OCI-LY7 (cell line): ENCODE data around the gene HLF. TPM values are rescaled to one million over a fixed set of nuclear protein-coding genes. Genes with fewer than 3 reads are reported as not detected.

Experiments
- BruUV-seq: library from RNA; stranded (reverse); fragments of 400-500 nt; replicated peaks from 2 replicates; lab custom pipeline; 2021; lab: Mats Ljungman, UMichigan
- CTCF ChIA-PET: fragments of 300-600 bp; sonication (Branson Sonifier 250); formaldehyde crosslinking; loops from one replicate; lab custom pipeline; 2022; ENCODE audit warnings: antibody characterized with exemption; ENCODE audit not compliant: unreplicated experiment; lab: Charles Lee
- POLR2A ChIA-PET: fragments of 300-600 bp; sonication (Branson Sonifier 250); formaldehyde crosslinking; loops from one replicate; lab custom pipeline; 2022; ENCODE audit warnings: antibody characterized with exemption; lab: Charles Lee
- DNase-seq: peaks from one replicate; pipeline ENCODE4 v3.0.0-alpha.2; 2015; ENCODE audit warnings: low spot score
- H2AFZ ChIP-seq: fragments of 200-600 bp; sonication (generic), shearing (Covaris generic); 2 replicates; pipeline ENCODE4 v1.6.1; 2014; ENCODE audit warnings: mild to moderate bottlenecking, antibody characterized with exemption, low read length, moderate library complexity
- H3K27ac ChIP-seq: fragments of 200-600 bp; sonication (generic); 2 replicates; pipeline ENCODE4 v1.5.1; 2014; ENCODE audit warnings: mixed run types, low read depth, mild to moderate bottlenecking, moderate library complexity, low read length, inconsistent platforms; ENCODE audit not compliant: poor library complexity, severe bottlenecking
- H3K36me3 ChIP-seq: fragments of 200-600 bp; sonication (generic); 2 replicates; pipeline ENCODE4 v1.6.1; 2014; ENCODE audit warnings: mild to moderate bottlenecking, antibody characterized with exemption, low read length, moderate library complexity, mixed read lengths; ENCODE audit not compliant: insufficient read depth
- H3K4me1 ChIP-seq: fragments of 200-600 bp; sonication (generic); 2 replicates; pipeline ENCODE4 v1.5.1; 2014; ENCODE audit warnings: mild to moderate bottlenecking, low read length; ENCODE audit not compliant: insufficient read depth, poor library complexity, severe bottlenecking
- H3K4me2 ChIP-seq: fragments of 200-600 bp; sonication (generic); 2 replicates; pipeline ENCODE4 v1.6.1; 2014; ENCODE audit warnings: mild to moderate bottlenecking, low read length
- H3K4me3 ChIP-seq: fragments of 200-600 bp; sonication (generic); 2 replicates; pipeline ENCODE4 v1.5.1; 2014; ENCODE audit warnings: mild to moderate bottlenecking, low read depth, low read length; ENCODE audit not compliant: poor library complexity, severe bottlenecking
- H3K79me2 ChIP-seq: fragments of 200-600 bp; sonication (generic); 2 replicates; pipeline ENCODE4 v1.6.1; 2016; ENCODE audit warnings: low read depth, mild to moderate bottlenecking, low read length, moderate library complexity, mixed read lengths; ENCODE audit not compliant: insufficient read depth
- H3K9me2 ChIP-seq: fragments of 200-600 bp; sonication (generic); 2 replicates; pipeline ENCODE4 v1.6.1; 2016; ENCODE audit warnings: mild to moderate bottlenecking, low read length, mixed read lengths; ENCODE audit not compliant: insufficient read depth
- H3K9me3 ChIP-seq: fragments of 200-600 bp; sonication (generic); 2 replicates; pipeline ENCODE4 v1.6.1; 2014; ENCODE audit warnings: mild to moderate bottlenecking, mixed run types, low read length, mixed read lengths
- H4K20me1 ChIP-seq: fragments of 200-600 bp; sonication (generic); 2 replicates; pipeline ENCODE4 v1.6.1; 2014; ENCODE audit warnings: mild to moderate bottlenecking, antibody characterized with exemption, low read length, moderate library complexity, mixed read lengths; ENCODE audit not compliant: insufficient read depth
- EZH2phosphoT487 ChIP-seq: fragments of 200-600 bp; sonication (generic); IDR thresholded peaks from 2 replicates; pipeline ENCODE4 v1.6.1; 2018; ENCODE audit warnings: low read depth, borderline replicate concordance, mild to moderate bottlenecking, mixed run types, antibody characterized with exemption, low read length, moderate library complexity, mixed read lengths
- intact Hi-C: fragments of 100-400 bp; cut with micrococcal nuclease; formaldehyde crosslinking; loops from one replicate; pipeline ENCODE4 v1.10.0; 2022; ENCODE audit not compliant: unreplicated experiment
- total RNA-seq, 2 experiments: library from RNA; depleted of rRNA in 1 of 2; stranded (reverse); fragments of >200 nt in 1 of 2; shearing (Covaris generic) in 1 of 2; gene quantifications; 2 replicates each; pipeline ENCODE4 v1.2.3, GENCODE V29; 2014 to 2022
- TF ChIP-seq, protein P1 (sequence below): fragments of 200-600 bp; sonication (generic); conservative IDR thresholded peaks from 2 replicates; pipeline ENCODE4 v1.5.1; 2014; ENCODE audit warnings: mild to moderate bottlenecking, antibody characterized with exemption, low read length, moderate library complexity, mixed read lengths

The HLF gene
- total RNA-seq, 2 experiments from 2014 or later, result 0.13 TPM; not detected in 1

DNA sequence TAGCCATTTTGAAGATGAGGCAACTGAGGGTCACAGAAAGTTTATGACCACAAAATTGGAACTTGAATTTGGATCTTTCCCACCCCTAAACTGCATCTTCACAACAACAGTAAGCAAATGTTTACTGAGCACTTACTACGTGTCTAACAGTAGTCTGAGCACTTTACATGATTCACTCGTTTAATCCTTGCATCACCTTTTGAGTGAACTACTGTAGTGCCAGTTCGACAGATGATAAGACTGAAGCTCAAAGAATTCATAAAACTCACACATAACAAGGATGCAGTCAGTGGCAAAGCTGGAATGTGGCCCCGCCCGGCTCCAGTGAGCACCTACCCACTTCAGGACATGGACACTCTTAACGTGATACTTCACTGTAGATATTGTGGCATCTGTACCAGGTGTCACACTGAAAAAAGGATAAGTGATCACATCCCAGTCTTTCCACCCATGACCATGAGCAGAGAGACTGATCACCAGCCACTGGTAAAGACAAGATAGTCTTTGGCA is 36.0 kb upstream of the HLF start:
- H2AFZ ChIP-seq, result no peak overlapping the region
- no peak overlapping the region for H3K27ac ChIP-seq
- POLR2A ChIA-PET, result interaction anchor here (0.5 to 0.6 kb wide), 2 partner anchors 79 to 487 kb away, joined by 3 to 4 read pairs; no protein-coding TSS in a partner anchor
- H4K20me1 ChIP-seq, result no peaks in the 10 kb centered on the region
- H3K4me3 ChIP-seq, result no peak overlapping the region
- no peak for DNase-seq
- no TSS peak for BruUV-seq
- H3K9me2 ChIP-seq, result no peaks in the 10 kb centered on the region
- CTCF ChIA-PET, result no interaction called here
- no peaks in the 10 kb centered on the region for H3K79me2 ChIP-seq
- intact Hi-C loops, result no loop called here
- TF ChIP-seq, protein P1, sequence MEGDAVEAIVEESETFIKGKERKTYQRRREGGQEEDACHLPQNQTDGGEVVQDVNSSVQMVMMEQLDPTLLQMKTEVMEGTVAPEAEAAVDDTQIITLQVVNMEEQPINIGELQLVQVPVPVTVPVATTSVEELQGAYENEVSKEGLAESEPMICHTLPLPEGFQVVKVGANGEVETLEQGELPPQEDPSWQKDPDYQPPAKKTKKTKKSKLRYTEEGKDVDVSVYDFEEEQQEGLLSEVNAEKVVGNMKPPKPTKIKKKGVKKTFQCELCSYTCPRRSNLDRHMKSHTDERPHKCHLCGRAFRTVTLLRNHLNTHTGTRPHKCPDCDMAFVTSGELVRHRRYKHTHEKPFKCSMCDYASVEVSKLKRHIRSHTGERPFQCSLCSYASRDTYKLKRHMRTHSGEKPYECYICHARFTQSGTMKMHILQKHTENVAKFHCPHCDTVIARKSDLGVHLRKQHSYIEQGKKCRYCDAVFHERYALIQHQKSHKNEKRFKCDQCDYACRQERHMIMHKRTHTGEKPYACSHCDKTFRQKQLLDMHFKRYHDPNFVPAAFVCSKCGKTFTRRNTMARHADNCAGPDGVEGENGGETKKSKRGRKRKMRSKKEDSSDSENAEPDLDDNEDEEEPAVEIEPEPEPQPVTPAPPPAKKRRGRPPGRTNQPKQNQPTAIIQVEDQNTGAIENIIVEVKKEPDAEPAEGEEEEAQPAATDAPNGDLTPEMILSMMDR, result no peak
- no peak for TF ChIP-seq EZH2phosphoT487
- no peak overlapping the region for H3K4me2 ChIP-seq
- no peaks in the 10 kb centered on the region for H3K9me3 ChIP-seq
- no peaks in the 10 kb centered on the region for H3K36me3 ChIP-seq
- no peaks in the 10 kb centered on the region for H3K4me1 ChIP-seq

DNA sequence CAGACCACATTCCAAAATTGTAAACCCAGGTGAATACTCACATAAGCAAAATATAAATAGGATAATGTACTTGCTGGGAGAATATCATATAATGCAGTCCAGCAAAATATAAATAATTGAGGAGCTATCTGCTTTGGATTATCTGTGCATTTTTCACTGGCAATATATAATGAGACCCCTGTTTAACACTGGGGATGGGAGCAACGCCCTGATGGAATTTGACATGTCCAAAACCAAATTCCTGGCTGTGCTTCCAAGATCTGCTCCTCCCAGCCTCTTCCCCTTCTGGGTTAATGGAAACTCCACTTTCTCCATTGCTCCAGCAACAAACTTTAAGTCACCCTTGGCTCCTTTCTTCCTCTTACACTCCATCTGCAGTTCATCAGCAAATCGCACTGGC is 35.5 kb upstream of the HLF start:
- H3K9me2 ChIP-seq, result no peaks in the 10 kb centered on the region
- intact Hi-C loops, result no loop called here
- no peak overlapping the region for H2AFZ ChIP-seq
- no peaks in the 10 kb centered on the region for H3K79me2 ChIP-seq
- H3K4me2 ChIP-seq, result no peak overlapping the region
- H3K4me3 ChIP-seq, result no peak overlapping the region
- H4K20me1 ChIP-seq, result no peaks in the 10 kb centered on the region
- H3K9me3 ChIP-seq, result no peaks in the 10 kb centered on the region
- TF ChIP-seq, protein P1, result no peak
- no peak for TF ChIP-seq EZH2phosphoT487
- CTCF ChIA-PET, result no interaction called here
- H3K4me1 ChIP-seq, result no peaks in the 10 kb centered on the region
- BruUV-seq, result no TSS peak
- DNase-seq, result no peak
- POLR2A ChIA-PET, result interaction anchor here (0.5 to 0.6 kb wide), 3 partner anchors 25 to 487 kb away, joined by 3 to 4 read pairs (median 3); no protein-coding TSS in a partner anchor
- no peak overlapping the region for H3K27ac ChIP-seq
- H3K36me3 ChIP-seq, result no peaks in the 10 kb centered on the region

DNA sequence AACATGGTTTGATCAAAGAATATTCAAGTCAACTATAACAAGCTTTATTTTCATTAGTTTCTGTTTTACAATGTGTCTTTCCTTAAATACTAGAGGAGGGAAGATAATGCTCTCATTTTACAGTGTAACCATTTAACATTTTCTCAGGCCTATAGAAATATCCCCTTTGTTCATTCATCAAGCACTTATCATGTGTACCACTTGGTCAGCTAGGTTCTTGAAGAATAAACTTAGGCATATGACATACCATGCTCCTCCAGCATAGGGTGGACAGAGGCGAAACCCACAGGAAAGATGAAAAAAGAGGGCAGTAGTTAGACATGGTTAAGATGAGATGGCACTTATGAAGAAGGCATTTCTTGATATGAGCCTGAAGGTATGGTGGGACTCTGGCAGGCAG is 34.0 kb upstream of the HLF start:
- POLR2A ChIA-PET, result interaction anchor here (0.7 to 1.5 kb wide), 3 partner anchors 8 to 170 kb away, joined by 3 to 5 read pairs (median 3); no protein-coding TSS in a partner anchor
- no peak overlapping the region for H2AFZ ChIP-seq
- no peaks in the 10 kb centered on the region for H4K20me1 ChIP-seq
- CTCF ChIA-PET, result no interaction called here
- BruUV-seq, result no TSS peak
- H3K4me3 ChIP-seq, result no peak overlapping the region
- H3K9me2 ChIP-seq, result no peaks in the 10 kb centered on the region
- H3K4me1 ChIP-seq, result no peaks in the 10 kb centered on the region
- TF ChIP-seq, protein P1, result no peak
- no peak for TF ChIP-seq EZH2phosphoT487
- H3K36me3 ChIP-seq, result no peaks in the 10 kb centered on the region
- no peaks in the 10 kb centered on the region for H3K9me3 ChIP-seq
- H3K79me2 ChIP-seq, result no peaks in the 10 kb centered on the region
- H3K27ac ChIP-seq, result no peak overlapping the region
- no peak overlapping the region for H3K4me2 ChIP-seq
- intact Hi-C loops, result no loop called here
- no peak for DNase-seq
